ENCODE data around the gene CENPB. TPM values are rescaled to one million over a fixed set of nuclear protein-coding genes. Genes with fewer than 3 reads are reported as not detected.
A peak's percentile ranks its signal among the peaks of the same experiment; 100 is the strongest.

The CENPB gene
- total and polyA plus RNA-seq, 3 donors from 2014 or later: 24.8 to 44.1 (median 32.2) TPM

- 76 to 91% methylated on average over 4 to 5 of the region's 5 CpGs for WGBS, 2 donors
- DNase-seq: no peak
- H3K4me3 ChIP-seq: no peak overlapping the region
- H3K9me3 ChIP-seq: no peaks in the 10 kb centered on the region
- peaks cover 3% of the 10 kb centered on the region for H3K4me1 ChIP-seq
- H3K27ac ChIP-seq: no peak overlapping the region
- no peak for TF ChIP-seq POLR2A (IDR thresholded peaks at IDR 0.05)
- TF ChIP-seq CTCF (IDR thresholded peaks at IDR 0.05): no peak
- intact Hi-C loops (cut with DNase I; ENCODE audit: low total_unique reads): no loop called here
- H3K27me3 ChIP-seq: no peaks in the 10 kb centered on the region
- no peaks in the 10 kb centered on the region for H3K36me3 ChIP-seq (ENCODE audit: low read depth, missing control alignments)
These were observed 11.8 kb upstream of the CENPB start for GRCh38 chr20:3798373-3798768.

GRCh38 chr20:3797592-3798372 lies 11.2 kb upstream of the CENPB start:
- Histone ChIP-seq H3K9me3 (no peaks in the 10 kb centered on the region), H3K36me3 (ENCODE audit: low read depth, missing control alignments) (no peaks in the 10 kb centered on the region), H3K27me3 (no peaks in the 10 kb centered on the region), H3K4me3 (no peak overlapping the region), H3K4me1 (peaks cover 3% of the 10 kb centered on the region), H3K27ac (no peak overlapping the region)
- intact Hi-C loops (cut with DNase I; ENCODE audit: low total_unique reads): no loop called here
- TF ChIP-seq CTCF (IDR thresholded peaks at IDR 0.05) (no peak), POLR2A (IDR thresholded peaks at IDR 0.05) (no peak)
- no peak for DNase-seq
- WGBS, 2 donors: 70 to 79% methylated on average over 19 of the region's 19 CpGs

GRCh38 chr20:3797226-3797545 lies 10.6 kb upstream of the CENPB start:
- 78 to 85% methylated on average over 5 of the region's 5 CpGs for WGBS, 2 donors

GRCh38 chr20:3796477-3797225 lies 10.1 kb upstream of the CENPB start:
- peaks cover 3% of the 10 kb centered on the region for H3K4me1 ChIP-seq
- peak overlapping the region; percentile 59 to 77 for H3K4me3 ChIP-seq
- no peaks in the 10 kb centered on the region for H3K36me3 ChIP-seq (ENCODE audit: low read depth, missing control alignments)
- no peak for DNase-seq
- intact Hi-C loops (cut with DNase I; ENCODE audit: low total_unique reads): no loop called here
- H3K27ac ChIP-seq: peak overlapping the region; percentile 92 to 94
- H3K27me3 ChIP-seq: no peaks in the 10 kb centered on the region
- 46 to 59% methylated on average over 5 to 8 of the region's 33 CpGs for WGBS, 2 donors
- TF ChIP-seq POLR2A (IDR thresholded peaks at IDR 0.05) (no peak), CTCF (IDR thresholded peaks at IDR 0.05) (no peak)
- H3K9me3 ChIP-seq: no peaks in the 10 kb centered on the region

More at GRCh38 chr20:3797226-3797545, 10.6 kb upstream of the CENPB start:
- intact Hi-C loops (cut with DNase I; ENCODE audit: low total_unique reads): no loop called here
- Histone ChIP-seq H3K27me3 (no peaks in the 10 kb centered on the region), H3K27ac (no peak overlapping the region), H3K4me1 (peaks cover 3% of the 10 kb centered on the region), H3K4me3 (no peak overlapping the region), H3K9me3 (no peaks in the 10 kb centered on the region), H3K36me3 (ENCODE audit: low read depth, missing control alignments) (no peaks in the 10 kb centered on the region)
- TF ChIP-seq POLR2A (IDR thresholded peaks at IDR 0.05): no peak
- no peak for TF ChIP-seq CTCF (IDR thresholded peaks at IDR 0.05)
- DNase-seq: no peak

Data from testis (tissue), 3 donors.